Fibroblast of mammary gland (primary cell): Measurements from ENCODE around the gene EPB41L1.
A peak's percentile ranks its signal among the peaks of the same experiment; 100 is the strongest.

ENCODE experiments used
- DNase-seq: peaks from one replicate; pipeline ENCODE4 v3.0.0-alpha.2; 2010; ENCODE audit warnings: low read depth
- H3K4me3 ChIP-seq: 2 replicates; pipeline ENCODE4 v1.5.1; 2011; ENCODE audit warnings: low read depth, mild to moderate bottlenecking, low read length, moderate library complexity; ENCODE audit not compliant: control insufficient read depth
- TF ChIP-seq, protein P1 (sequence below): conservative IDR thresholded peaks from 2 replicates; pipeline ENCODE4 v1.5.1; 2011; ENCODE audit warnings: low read depth, low read length, inconsistent platforms; ENCODE audit not compliant: control insufficient read depth, insufficient read depth

Gene EPB41L1

DNA sequence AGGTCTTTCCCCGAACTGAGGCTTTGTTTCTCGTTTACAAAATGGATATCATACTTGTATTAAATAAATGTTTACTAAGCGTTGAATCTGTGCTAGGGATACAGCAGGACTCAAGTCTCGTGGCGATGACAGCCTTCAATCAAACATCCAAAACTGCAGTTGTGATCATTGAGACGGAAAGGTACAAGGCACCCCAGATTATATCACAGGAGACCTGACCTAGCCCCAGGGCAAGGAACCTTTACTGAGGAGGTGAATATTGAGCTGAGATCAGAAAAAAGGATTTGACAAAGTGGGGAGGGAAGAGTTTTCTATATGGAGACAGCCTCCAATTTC, 82.2 kb downstream of the EPB41L1 start:
- TF ChIP-seq, protein P1, sequence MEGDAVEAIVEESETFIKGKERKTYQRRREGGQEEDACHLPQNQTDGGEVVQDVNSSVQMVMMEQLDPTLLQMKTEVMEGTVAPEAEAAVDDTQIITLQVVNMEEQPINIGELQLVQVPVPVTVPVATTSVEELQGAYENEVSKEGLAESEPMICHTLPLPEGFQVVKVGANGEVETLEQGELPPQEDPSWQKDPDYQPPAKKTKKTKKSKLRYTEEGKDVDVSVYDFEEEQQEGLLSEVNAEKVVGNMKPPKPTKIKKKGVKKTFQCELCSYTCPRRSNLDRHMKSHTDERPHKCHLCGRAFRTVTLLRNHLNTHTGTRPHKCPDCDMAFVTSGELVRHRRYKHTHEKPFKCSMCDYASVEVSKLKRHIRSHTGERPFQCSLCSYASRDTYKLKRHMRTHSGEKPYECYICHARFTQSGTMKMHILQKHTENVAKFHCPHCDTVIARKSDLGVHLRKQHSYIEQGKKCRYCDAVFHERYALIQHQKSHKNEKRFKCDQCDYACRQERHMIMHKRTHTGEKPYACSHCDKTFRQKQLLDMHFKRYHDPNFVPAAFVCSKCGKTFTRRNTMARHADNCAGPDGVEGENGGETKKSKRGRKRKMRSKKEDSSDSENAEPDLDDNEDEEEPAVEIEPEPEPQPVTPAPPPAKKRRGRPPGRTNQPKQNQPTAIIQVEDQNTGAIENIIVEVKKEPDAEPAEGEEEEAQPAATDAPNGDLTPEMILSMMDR, result no peak
- peak overlapping the region; percentile 95 for H3K4me3 ChIP-seq
- DNase-seq, result no peak

DNA sequence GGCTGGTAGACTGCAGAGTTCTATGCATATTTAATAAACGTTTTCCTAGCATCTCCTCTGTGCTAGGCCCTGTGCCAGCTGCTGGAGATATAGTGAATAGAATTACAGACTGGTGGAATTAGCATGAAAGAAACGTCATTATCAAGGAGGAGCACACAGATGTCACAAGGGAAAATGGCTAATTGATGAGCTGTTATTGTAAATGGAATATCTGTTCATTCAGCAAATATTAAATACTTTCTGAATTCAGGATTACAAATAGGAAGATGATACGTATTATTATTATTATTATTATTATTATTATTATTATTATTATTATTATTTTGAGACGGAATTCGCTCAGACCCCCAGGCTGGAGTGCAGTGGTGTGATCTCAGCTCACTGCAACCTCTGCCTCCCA, 82.9 kb downstream of the EPB41L1 start:
- TF ChIP-seq, protein P1, result no peak
- DNase-seq, result no peak
- H3K4me3 ChIP-seq, result peak overlapping the region; percentile 95

DNA sequence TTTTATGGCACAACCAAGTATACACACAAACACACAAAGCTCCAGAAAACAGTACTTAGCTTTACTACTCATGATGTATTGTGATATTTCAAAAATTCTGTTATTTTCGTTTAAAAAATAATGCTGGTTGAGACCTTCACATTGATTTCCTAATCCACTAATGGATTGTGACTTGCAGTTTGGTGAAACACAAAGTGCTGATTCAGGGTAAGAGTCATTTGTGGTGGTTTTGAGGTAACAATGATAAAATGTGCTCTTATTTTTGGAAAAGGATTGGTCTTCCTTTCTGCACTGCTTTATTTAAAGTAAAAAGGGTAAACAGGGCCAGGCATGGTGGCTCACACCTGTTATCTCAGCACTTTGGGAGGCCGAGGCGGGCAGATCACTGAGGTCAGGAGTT, 83.6 kb downstream of the EPB41L1 start:
- TF ChIP-seq, protein P1, result no peak
- no peak for DNase-seq

GRCh38 chr20:36238760-36239159, 84.2 kb downstream of the EPB41L1 start:
- DNase-seq, result no peak

More for the DNA sequence above, 83.6 kb downstream of the EPB41L1 start:
- no peak overlapping the region for H3K4me3 ChIP-seq

DNA sequence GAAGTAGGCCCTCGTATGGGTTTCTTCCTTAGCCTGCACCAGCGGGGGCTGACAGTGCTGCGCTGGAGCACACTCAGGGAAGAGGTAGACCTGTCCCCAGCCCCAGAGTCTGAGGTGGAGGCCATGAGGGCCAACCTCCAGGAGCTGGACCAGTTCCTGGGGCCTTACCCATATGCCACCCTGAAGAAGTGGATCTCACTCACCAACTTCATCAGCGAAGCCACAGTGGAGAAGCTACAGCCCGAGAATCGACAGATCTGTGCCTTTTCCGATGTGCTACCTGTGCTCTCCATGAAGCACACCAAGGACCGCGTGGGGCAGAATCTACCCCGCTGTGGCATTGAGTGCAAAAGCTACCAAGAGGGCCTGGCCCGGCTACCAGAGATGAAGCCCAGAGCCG, 85.5 kb downstream of the EPB41L1 start:
- H3K4me3 ChIP-seq, result no peak overlapping the region
- DNase-seq, result no peak
- TF ChIP-seq, protein P1, result no peak

More at GRCh38 chr20:36238760-36239159, 84.2 kb downstream of the EPB41L1 start:
- no peak overlapping the region for H3K4me3 ChIP-seq
- TF ChIP-seq, protein P1, result no peak

- TF ChIP-seq, protein P1, result no peak
- DNase-seq, result no peak
- H3K4me3 ChIP-seq, result no peak overlapping the region
These were observed 87.1 kb downstream of the EPB41L1 start for GRCh38 chr20:36241678-36242077.

- H3K4me3 ChIP-seq, result no peak overlapping the region
- DNase-seq, result no peak
- TF ChIP-seq, protein P1, result no peak
These were observed 89.2 kb downstream of the EPB41L1 start for GRCh38 chr20:36243726-36244125.
